ENCODE results near the gene MBP. TPM values are rescaled to one million over a fixed set of nuclear protein-coding genes. Genes with fewer than 3 reads are reported as not detected.

Gene MBP
- total and polyA plus RNA-seq, 2 of the 13 experiments (the other 11 are each of a cell fraction or from before 2014, with no cell fraction given), result 5.0 to 8.5 TPM

GRCh38 chr18:77140030-77140429, 7.4 kb upstream of the MBP start (continued):
- no peak for TF ChIP-seq NBN (conservative IDR thresholded peaks at IDR 0.05)

- H3K27ac ChIP-seq (ENCODE audit: extremely low read length, insufficient read depth, low read length), result no peak overlapping the region
- H3K4me2 ChIP-seq (ENCODE audit: low read depth, low read length), result no peak overlapping the region
- H3K79me2 ChIP-seq (ENCODE audit: insufficient read depth, low read length), result no peaks in the 10 kb centered on the region
- H3K4me1 ChIP-seq (ENCODE audit: insufficient read depth, low read length), result peaks cover 12% of the 10 kb centered on the region
- 47% methylated on average over 5 of the region's 5 CpGs for WGBS (ENCODE audit: low lambda C conversion rate)
- FAIRE-seq, result no peak
- H3K36me3 ChIP-seq (replicated peaks in 1 of 2; ENCODE audit: control insufficient read depth in 1 of 2, insufficient read depth in 2 of 2, low read length in 2 of 2), result no peaks in the 10 kb centered on the region
- CTCF ChIA-PET (ENCODE audit: low intra/inter-chr PET ratio, low total read pairs), result no interaction called here
- in situ Hi-C loops (cut with HindIII; ENCODE audit: extremely low pct_ligation_motif_present, low pct_unique_long_range_greater_than_20kb) (no loop called here), intact Hi-C loops (cut with micrococcal nuclease; ENCODE audit: unreplicated experiment) (loop anchor here (5.0 kb wide), 1 partner anchor 563 kb away; no protein-coding TSS in a partner anchor)
- H3K9me3 ChIP-seq (ENCODE audit: low read length), result peaks cover 7% of the 10 kb centered on the region
- DNase-seq (ENCODE audit: low spot score), result no peak
- no peak overlapping the region for H3K9ac ChIP-seq (ENCODE audit: insufficient read depth, low read depth, low read length)
- POLR2A ChIA-PET, result no interaction called here
- no peak for ATAC-seq
- no TSS peak for BruUV-seq (replicated peaks)
- no peak overlapping the region for H2AFZ ChIP-seq (ENCODE audit: low read length)
- peaks cover 4 to 31% of the 10 kb centered on the region in 2 experiments; a peak in 4 of 5 replicates for H3K27me3 ChIP-seq (ENCODE audit: control insufficient read depth in 1 of 2, insufficient read depth in 2 of 2, low read length in 2 of 2)
- no peaks in the 10 kb centered on the region for H4K20me1 ChIP-seq (ENCODE audit: insufficient read depth, low read length)
- H3K4me3 ChIP-seq (replicated peaks in 1 of 3; ENCODE audit: insufficient read depth in 1 of 3, low read depth in 2 of 3, low read length in 3 of 3), result no peak overlapping the region
- TF ChIP-seq NFE2 (CRISPR knock-in tag; IDR thresholded peaks at IDR 0.05), result no peak
- TF ChIP-seq ZNF292 (CRISPR knock-in tag; IDR thresholded peaks at IDR 0.05; ENCODE audit: borderline replicate concordance, low read depth), result no peak
- TF ChIP-seq NFAT5 (CRISPR knock-in tag; IDR thresholded peaks at IDR 0.05), result no peak
- TF ChIP-seq MNT (IDR thresholded peaks at IDR 0.05), result no peak
- no peak for TF ChIP-seq REST (IDR thresholded peaks at IDR 0.05; ENCODE audit: borderline replicate concordance in 1 of 2, low read depth in 1 of 2, low read length in 2 of 2)
- no peak for TF ChIP-seq DMAP1 (CRISPR knock-in tag; IDR thresholded peaks at IDR 0.05)
- TF ChIP-seq ZNF121 (CRISPR knock-in tag; IDR thresholded peaks at IDR 0.05), result no peak
- no peak for TF ChIP-seq ZBTB7A (CRISPR knock-in tag; IDR thresholded peaks at IDR 0.05)
- TF ChIP-seq ZBTB10 (CRISPR knock-in tag; IDR thresholded peaks at IDR 0.05; ENCODE audit: borderline replicate concordance), result no peak
Observed at GRCh38 chr18:77139619-77140018, 7.0 kb upstream of the MBP start.

Data from HepG2 (cell line).